Fibroblast of the conjunctiva (primary cell): ENCODE data around the gene KRT39.
A peak's percentile ranks its signal among the peaks of the same experiment; 100 is the strongest.
"Not testable (repeated sequence)": the region's sequence is repeated elsewhere in the genome, so short reads cannot be mapped to it uniquely, and the experiment has no call there.

ENCODE experiments used
- DNase-seq: peaks from one replicate; pipeline ENCODE4 v3.0.0-alpha.2; 2010; ENCODE audit warnings: low read depth

KRT39 gene

GRCh38 chr17:40938981-40939380, 27.8 kb downstream of the KRT39 start:
- DNase-seq = no peak

- DNase-seq = no peak
Measured at GRCh38 chr17:40937384-40937819, 29.3 kb downstream of the KRT39 start, which contains the start of gene KRT23. KRT23 (minus strand) TSS chr17:40937646; CDS start chr17:40936603, 1,043 bp downstream.

- DNase-seq = no peak
Measured at GRCh38 chr17:40936976-40937375, 29.8 kb downstream of the KRT39 start.

GRCh38 chr17:40936437-40936971, 30.2 kb downstream of the KRT39 start:
- DNase-seq = no peak

GRCh38 chr17:40935624-40936023, 31.1 kb downstream of the KRT39 start:
- no peak for DNase-seq

- DNase-seq = no peak
Measured at GRCh38 chr17:40932608-40933007, 34.1 kb downstream of the KRT39 start.

GRCh38 chr17:40931311-40931710, 35.4 kb downstream of the KRT39 start:
- no peak for DNase-seq

- DNase-seq = no peak
Measured at GRCh38 chr17:40926341-40926740, 40.4 kb downstream of the KRT39 start.

GRCh38 chr17:40922239-40922638, 44.5 kb downstream of the KRT39 start:
- DNase-seq = peak; percentile 62

- no peak for DNase-seq
Measured at GRCh38 chr17:40921026-40921425, 45.7 kb downstream of the KRT39 start.

GRCh38 chr17:40917116-40917515, 49.6 kb downstream of the KRT39 start:
- DNase-seq = not testable (repeated sequence)

GRCh38 chr17:40916366-40916765, 50.4 kb downstream of the KRT39 start:
- DNase-seq = no peak

- DNase-seq = no peak
Measured at GRCh38 chr17:40915721-40916256, 51.0 kb downstream of the KRT39 start.

GRCh38 chr17:40915199-40915661, 51.5 kb downstream of the KRT39 start:
- peak; percentile 69 for DNase-seq

- DNase-seq = no peak
Measured at GRCh38 chr17:40914075-40914855, 52.5 kb downstream of the KRT39 start.

- DNase-seq = no peak
Measured at GRCh38 chr17:40912486-40913210, 54.1 kb downstream of the KRT39 start.

GRCh38 chr17:40910441-40910841, 56.3 kb downstream of the KRT39 start:
- DNase-seq = peak; percentile 72

- peak; percentile 71 for DNase-seq
Measured at GRCh38 chr17:40909755-40910154, 57.0 kb downstream of the KRT39 start.

GRCh38 chr17:40909351-40909750, 57.4 kb downstream of the KRT39 start:
- peak; percentile 93 for DNase-seq
